ENCODE measurements around the gene SVIL.
"Not testable (repeated sequence)": the region's sequence is repeated elsewhere in the genome, so short reads cannot be mapped to it uniquely, and the experiment has no call there.

SVIL gene

GRCh38 chr10:29567003-29567402 is 67.8 kb downstream of the SVIL start:
- DNase-seq: no peak

DNA sequence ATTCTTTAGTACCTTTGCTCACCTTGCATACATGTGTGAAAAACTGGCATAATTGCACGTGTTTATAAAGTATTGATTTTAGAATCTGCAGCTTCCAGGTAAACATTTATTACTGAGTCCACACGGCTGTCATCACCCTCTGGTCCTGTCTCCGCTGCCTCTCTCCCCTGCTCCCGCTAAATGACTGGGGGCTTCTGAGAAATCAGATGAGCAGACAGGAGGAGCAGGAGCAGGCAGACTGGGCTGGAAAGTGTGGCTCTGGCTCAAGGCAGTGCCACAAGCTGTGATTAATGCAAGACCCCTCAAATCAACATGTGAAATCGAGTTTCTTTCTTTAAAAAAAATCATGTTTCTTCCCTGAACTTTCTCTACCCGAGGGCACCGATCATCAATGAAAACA is 68.6 kb downstream of the SVIL start:
- not testable (repeated sequence) for DNase-seq

DNA sequence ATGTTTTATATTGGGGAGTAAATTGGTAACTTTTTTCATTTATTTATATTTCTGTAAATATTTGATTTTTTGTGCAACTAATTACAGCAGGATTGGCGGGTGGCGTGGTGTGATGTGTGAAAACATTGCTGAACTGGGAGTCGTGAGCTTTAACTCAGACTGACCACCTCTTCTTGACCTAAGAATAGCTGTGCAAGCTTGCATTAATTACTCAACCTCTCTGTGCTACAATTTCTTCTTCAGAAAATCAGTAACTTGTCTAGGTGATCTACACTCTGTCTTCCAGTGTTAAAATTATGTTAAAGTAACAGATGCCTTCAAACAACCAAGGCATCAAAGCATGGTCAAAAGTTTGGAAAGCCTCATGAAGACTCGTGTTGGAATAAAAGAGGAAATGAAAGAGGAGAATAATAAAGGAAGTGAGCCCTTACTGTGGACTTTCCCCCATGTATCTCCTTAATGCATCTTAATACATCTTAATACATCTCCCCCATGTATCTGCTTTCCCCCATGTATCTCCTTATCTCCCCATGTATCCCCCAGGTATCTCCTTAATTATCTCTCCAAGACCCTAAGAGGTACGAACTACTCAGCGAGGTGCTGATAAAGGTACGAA is 71.2 kb downstream of the SVIL start:
- DNase-seq: no peak

- not testable (repeated sequence) for DNase-seq
Observed at GRCh38 chr10:29563006-29563405, 71.8 kb downstream of the SVIL start.

GRCh38 chr10:29559996-29560395 is 74.8 kb downstream of the SVIL start:
- DNase-seq: no peak

GRCh38 chr10:29557665-29558064 is 77.1 kb downstream of the SVIL start:
- DNase-seq: no peak

DNA sequence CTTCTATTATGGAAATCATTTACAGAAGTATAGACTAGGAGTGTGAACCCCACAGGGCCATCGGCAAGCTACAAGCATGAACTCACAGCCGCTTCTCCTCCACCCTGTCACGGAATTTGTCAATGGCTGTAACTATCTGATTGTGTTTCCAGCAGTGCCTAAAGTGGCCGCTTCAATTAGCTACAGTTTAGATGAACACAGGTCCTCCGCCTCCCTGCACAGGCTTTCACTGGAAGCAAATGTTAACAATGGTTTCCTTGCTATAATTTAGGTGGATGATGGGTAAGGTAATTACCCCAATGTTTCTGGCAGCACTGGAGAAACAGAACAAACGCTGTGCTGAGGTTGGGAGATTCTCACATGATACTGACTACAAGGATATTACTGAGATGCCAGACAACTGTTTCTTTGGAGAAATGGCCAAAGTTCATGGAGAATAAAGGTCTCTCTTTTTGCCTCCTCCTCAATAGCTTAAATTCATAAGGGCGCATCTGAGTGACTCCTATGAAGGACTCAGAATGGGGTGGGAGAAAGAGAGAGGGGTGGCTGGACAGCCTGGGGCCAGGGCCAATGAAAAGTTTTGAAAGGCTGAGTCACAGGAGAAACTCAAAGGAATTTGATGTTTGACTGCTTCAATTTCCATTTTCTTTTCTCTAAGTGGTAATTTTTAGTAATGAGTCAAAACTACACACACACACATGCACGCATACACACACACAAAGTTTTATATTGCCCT is 78.9 kb downstream of the SVIL start:
- no peak for DNase-seq

- DNase-seq: no peak
Observed at GRCh38 chr10:29555091-29555745, 79.6 kb downstream of the SVIL start.

GRCh38 chr10:29554660-29555059 is 80.1 kb downstream of the SVIL start:
- no peak for DNase-seq

DNA sequence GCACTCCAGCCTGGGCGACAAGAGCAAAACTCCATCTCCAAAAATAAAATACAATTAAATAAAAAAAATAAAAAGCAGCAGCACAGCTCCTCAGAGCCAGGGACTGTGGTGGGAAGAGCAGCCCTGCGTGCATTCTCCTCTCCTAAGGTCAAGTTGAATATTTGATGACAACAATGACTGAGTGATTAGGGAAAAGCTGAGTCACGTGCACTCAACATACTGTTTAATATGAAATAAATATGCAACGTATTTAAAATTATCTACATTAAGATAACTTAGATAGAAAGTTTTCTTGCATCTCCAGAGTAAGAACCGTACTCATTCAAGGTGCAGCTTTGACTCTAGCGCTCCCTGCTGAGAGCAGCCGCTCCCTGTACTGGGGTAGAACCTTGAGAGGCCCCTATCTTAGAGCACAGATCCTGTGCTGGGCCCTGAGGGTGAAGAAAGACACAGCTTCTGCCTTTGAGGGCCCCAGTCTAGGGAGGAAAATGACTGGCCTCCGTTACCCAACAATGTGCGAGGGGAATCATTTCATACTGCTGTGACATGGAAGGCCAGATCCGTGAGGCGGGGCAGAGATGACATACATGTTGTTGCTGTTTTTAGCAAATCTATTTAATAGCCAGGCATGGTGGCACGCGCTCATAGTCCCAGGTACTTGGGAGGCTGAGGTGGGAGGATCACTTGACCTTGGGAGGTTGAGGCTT is 81.1 kb downstream of the SVIL start:
- DNase-seq: no peak

DNA sequence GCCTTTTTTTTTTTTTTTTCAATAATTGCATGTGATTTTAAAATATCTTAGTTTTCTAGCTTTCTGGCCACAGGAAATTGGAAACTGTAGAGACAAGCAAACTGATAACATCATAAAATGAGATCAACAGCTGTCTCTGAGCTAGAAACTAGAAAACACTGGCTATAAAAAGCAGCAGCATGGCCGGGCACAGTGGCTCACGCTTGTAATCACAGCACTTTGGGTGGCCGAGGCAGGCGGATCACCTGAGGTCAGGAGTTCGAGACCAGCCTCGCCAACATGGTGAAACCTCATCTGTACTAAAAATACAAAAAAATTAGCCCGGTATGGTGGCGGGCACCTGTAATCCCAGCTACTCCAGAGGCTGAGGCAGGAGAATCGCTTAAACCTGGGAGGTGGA is 81.7 kb downstream of the SVIL start:
- not testable (repeated sequence) for DNase-seq

DNA sequence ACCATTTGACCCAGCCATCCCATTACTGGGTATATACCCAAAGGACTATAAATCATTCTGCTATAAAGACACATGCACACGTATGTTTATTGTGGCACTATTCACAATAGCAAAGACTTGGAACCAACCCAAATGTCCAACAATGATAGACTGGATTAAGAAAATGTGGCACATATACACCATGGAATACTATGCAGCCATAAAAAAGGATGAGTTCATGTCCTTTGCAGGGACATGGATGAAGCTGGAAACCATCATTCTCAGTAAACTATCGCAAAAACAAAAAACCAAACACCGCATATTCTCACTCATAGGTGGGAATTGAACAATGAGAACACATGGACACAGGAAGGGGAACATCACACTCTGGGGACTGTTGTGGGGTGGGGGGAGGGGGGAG is 85.3 kb downstream of the SVIL start:
- not testable (repeated sequence) for DNase-seq

GRCh38 chr10:29546773-29547313 is 87.9 kb downstream of the SVIL start:
- no peak for DNase-seq

DNA sequence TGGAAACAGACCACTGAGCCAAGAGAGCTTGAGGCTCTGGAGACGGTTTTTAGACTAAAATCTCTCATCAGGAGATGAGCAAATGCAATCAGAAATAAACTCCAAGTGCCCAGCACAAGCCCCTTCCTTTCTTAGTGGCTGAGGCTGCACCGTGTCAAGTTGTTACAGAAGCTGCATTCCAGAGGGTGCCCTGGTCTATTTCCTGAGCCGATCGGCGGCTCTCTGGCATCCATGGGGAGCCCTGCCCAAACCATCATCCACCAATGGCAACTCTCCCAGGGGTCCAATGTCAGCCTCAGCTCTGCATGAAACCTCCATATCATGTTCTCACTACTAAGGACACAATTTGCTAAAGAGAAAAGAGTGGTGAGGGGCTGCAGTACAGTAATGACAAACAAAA is 89.6 kb downstream of the SVIL start:
- no peak for DNase-seq

DNA sequence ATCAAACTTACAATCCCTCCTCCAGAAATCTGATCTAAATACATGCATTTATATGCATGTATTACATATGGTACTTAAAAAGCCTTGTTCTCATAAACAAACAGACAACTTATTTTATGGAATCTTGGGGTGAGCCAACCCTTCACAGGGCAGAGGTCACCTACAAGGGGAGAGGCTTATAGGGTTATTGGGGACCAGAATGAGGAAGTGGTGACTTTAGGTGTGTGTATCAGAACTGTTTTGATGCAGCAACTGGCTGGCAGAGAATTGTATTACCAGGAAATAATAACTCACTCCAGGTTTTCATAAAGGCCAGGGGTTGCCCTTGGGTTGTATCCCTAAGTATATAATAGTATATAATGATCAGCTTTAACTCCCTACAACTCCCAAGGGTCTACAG is 91.1 kb downstream of the SVIL start:
- no peak for DNase-seq

DNA sequence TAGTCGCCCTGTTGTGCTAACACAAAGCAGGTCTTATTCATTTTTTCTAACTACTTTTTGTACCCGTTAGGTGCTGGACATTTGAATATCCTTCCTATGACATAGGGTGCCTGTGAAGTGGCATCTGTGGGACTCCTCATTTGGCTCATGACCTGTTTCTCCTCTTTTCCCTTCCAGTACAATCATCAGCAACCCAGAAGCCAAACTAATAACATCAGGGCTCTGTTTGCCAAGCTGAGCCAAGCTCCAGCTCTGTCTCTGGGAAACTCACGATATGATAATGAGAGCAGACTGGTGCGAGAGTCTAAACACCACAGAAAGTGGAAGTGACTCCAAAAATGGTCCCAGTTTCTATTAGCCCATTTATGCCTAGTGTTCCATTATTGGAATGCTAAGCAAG is 92.0 kb downstream of the SVIL start:
- DNase-seq: no peak

DNA sequence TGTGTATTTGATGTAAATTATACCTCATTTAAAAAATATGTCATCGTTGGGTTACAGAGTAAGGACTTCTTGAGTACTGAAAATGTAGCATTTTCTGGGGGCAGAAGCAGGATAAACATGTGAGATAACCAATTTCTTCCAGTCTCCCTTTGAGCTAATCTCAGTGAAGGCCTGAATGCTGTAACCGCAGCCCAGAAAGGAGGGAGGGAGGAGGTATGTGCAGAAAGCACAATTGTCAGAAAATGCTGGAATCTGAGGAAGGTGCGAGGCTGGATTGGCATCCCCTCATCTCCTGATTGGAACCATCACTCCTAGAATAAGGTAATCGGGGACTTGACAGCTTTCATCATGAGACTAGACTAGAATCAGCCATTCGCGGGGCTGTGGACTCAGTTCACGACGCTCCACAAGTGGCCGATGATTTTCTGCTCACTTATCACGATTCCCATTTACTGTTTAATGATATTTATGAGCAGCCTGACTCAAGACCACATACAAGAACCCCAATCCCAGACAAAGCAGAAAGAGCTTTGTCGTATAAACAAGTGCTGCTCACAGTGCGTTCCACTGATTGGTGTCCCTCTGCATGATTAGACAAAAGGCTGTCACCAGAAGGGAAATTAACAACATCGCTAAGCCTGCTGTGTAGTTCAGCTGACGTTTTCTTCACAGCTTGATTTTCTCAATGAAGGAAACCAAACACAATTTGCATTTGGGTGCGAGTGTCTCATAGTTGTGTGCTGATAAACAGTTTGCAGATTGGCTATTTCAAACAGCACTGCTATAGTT is 93.2 kb downstream of the SVIL start:
- no peak for DNase-seq

- no peak for DNase-seq
Observed at GRCh38 chr10:29540016-29540415, 94.8 kb downstream of the SVIL start.

GRCh38 chr10:29539412-29539811 is 95.4 kb downstream of the SVIL start:
- DNase-seq: no peak

- DNase-seq: no peak
Observed at GRCh38 chr10:29537799-29538198, 97.0 kb downstream of the SVIL start.

GRCh38 chr10:29536691-29537090 is 98.1 kb downstream of the SVIL start:
- DNase-seq: not testable (repeated sequence)

DNA sequence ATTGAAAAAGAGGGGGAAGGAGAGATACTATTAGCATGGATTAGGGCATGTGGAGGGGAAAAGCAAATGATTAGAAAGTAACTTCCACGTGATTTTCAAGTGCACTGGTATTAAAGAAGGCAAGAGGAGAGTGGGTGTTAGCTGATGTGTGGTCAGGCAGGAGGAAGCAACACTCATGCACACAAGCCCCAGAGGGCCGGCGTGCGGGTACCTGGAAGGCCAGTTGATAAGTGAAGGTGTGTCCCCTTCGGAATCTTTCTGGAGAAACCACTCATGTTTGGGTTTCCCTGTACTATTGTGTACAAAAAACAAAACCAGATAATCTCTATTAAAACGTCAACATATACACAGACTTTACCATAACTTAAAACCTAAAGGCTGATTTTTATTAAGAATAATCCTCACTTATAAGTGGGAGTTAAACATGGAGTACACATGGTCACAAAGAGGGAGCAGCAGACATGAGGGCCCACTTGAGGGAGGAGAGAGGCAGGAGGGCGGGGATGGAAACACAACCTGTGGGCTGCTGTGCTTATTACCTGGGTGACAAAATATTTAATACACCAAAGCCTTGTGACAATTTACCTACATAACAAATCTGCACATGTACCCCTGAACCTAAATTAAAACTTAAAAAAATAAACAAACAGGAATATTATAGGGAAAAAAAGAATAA is 98.9 kb downstream of the SVIL start:
- DNase-seq: no peak
